Measurements from ENCODE around the gene ADAMTS19.

Gene ADAMTS19

DNA sequence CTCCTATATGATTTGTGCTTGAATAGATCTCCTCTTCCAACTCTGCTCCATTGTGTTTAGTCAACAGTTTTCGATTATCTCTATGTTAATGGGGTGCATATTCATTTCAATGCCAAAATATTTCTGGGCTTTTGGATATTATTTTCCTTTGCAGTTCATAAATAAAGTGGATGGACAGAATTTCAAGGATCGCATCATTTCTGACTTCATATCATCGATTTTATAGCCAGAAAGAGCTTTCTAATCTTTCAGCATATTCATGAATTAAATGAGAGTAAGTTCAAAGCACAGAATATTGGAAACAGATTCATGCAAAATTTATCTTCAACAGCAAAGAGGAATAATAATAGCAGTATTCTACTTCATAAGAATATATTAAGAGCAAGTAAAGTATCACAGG is 227.8 kb downstream of the ADAMTS19 start:
- DNase-seq (ENCODE audit: low read depth), result no peak

DNA sequence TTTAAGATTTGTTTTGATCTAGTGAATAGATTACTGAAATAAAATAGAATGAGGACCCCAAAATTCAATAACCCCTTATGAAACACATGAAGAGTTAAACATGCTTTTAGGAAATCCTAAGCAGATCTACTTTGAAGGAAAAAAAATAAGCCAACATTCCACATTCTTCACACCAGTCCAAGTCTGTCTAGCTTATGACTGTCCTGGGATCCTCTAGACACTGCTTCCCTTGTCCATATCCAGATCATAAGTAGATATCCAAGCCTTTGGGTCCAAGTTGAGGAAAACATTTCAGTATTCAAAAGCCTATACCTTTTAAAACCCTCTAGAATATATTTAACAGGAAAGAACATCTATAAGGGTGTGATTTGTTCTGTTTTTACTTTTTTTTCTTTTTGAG is 228.9 kb downstream of the ADAMTS19 start:
- DNase-seq (ENCODE audit: low read depth), result no peak

GRCh38 chr5:129691220-129691619 is 231.1 kb downstream of the ADAMTS19 start:
- no peak for DNase-seq (ENCODE audit: low read depth)

GRCh38 chr5:129696636-129697035 is 236.5 kb downstream of the ADAMTS19 start:
- DNase-seq (ENCODE audit: low read depth), result no peak

DNA sequence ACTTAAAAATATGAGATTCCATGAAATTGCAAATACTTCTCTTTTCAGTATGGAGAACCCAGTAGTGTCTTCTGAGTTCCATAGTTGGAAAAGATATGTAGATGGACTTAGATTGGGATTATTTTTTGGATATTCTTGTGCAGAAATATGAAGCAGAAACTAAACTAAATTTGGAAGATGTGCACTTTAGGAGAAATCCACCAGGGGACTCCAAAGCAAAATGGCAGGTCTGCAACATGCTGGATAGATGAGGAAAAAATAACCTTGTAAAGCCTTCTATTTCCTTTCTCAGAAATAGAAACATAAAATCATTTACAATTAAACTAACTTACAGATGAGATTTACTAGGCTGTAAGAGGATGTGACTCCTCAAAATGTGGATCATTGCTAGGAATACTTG is 238.6 kb downstream of the ADAMTS19 start:
- DNase-seq (ENCODE audit: low read depth), result no peak

DNA sequence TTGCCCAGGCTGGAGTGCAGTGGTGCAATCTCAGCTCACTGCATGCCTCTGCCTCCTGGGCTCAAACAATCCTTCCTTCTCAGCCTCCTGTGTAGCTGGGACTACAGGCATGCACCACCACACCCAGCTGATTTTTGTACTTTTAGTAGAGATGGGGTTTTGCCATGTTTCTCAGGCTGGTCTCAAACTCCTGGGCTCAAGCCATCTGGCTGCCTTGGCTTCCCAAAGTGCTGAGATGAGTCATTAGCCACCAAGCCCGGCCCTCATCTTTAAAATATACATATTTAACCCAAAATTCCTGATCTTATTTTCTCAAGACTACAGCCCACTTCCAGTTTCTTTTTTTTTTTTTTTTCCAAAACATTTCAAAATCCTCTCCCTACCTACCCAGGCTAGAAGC is 256.1 kb downstream of the ADAMTS19 start:
- no peak for DNase-seq (ENCODE audit: low read depth)

- no peak for DNase-seq (ENCODE audit: low read depth)
These were observed 256.6 kb downstream of the ADAMTS19 start for GRCh38 chr5:129716651-129717050.

GRCh38 chr5:129717751-129718310 is 257.7 kb downstream of the ADAMTS19 start:
- no peak for DNase-seq (ENCODE audit: low read depth)

DNA sequence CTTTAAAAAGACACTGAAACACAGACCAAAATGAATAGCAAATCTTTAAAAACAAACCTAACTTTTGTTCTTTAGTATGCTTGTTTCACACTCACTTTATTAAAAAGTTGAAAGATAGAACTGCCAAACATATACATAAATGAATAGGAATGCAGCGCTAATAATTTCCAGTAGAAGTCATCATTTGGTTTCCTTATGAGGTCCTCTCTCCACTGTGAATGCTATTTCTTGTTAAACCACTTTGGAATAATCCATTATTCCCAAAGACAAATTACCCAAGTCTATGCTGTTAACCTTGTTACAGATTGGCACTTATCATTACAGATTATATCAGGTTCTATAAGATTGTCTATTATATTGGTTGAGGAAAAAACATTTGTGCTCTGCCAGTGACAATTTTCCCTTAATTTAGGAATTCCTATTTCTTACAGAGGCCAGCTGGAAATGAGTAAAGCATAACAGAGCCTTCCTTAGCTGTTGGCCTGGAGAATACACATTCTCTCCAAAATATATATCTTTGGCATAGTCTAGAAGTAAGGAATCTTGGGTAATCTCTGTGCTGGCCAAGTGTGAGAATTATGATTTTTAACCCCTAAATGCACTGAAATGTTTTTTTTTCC is 258.5 kb downstream of the ADAMTS19 start:
- no peak for DNase-seq (ENCODE audit: low read depth)

- DNase-seq (ENCODE audit: low read depth), result no peak
These were observed 264.1 kb downstream of the ADAMTS19 start for GRCh38 chr5:129724222-129724621.

DNA sequence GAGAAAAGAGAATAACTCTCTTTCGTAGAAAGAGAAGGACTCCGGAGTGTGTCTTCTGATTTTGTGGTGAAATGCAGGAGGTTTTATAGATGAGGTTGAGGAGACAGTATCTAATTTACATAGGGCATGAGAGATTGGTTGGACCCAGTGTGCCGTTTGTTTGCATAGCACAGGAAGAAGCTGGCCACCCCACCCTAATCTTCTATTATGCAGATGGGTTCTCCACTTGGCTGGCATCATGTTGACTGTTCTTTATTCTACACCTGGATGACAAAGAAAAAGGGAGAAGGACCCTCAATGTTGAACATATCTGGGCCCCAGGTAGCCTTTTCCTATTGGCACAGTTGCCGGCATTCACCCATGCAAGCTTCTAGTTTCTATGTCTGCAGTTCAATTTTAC is 264.5 kb downstream of the ADAMTS19 start:
- DNase-seq (ENCODE audit: low read depth), result no peak

DNA sequence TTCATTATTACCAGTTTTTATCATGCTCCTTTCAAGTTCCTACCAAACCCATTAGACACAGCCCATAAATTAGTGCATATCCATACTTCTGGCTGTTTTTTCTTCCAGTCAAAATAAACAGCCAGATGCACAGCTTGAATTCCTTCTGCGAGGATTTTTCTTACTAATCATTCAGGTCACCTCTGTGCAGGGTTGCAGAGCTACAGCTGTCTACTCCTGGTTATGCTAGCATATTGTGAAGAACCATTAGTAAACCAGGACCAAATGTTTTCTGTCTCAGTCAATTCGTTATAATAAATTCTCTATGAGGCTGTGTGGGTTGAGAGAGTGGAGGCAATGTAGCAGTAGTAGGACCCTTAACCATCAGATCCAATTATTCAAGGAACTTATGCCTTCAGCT is 279.7 kb downstream of the ADAMTS19 start:
- DNase-seq (ENCODE audit: low read depth), result no peak

GRCh38 chr5:129743541-129744187 is 283.6 kb downstream of the ADAMTS19 start:
- no peak for DNase-seq (ENCODE audit: low read depth)

- no peak for DNase-seq (ENCODE audit: low read depth)
These were observed 285.9 kb downstream of the ADAMTS19 start for GRCh38 chr5:129745997-129746396.

GRCh38 chr5:129746876-129747275 is 286.8 kb downstream of the ADAMTS19 start:
- DNase-seq (ENCODE audit: low read depth), result no peak

GRCh38 chr5:129747572-129748407 is 287.7 kb downstream of the ADAMTS19 start, which contains the start of gene MINAR2:
MINAR2 (plus strand) TSS chr5:129748094; CDS start chr5:129748191, 97 bp downstream.
- no peak for DNase-seq (ENCODE audit: low read depth)

- no peak for DNase-seq (ENCODE audit: low read depth)
These were observed 289.1 kb downstream of the ADAMTS19 start for GRCh38 chr5:129748913-129749880.

- DNase-seq (ENCODE audit: low read depth), result no peak
These were observed 300.7 kb downstream of the ADAMTS19 start for GRCh38 chr5:129760636-129761325.

DNA sequence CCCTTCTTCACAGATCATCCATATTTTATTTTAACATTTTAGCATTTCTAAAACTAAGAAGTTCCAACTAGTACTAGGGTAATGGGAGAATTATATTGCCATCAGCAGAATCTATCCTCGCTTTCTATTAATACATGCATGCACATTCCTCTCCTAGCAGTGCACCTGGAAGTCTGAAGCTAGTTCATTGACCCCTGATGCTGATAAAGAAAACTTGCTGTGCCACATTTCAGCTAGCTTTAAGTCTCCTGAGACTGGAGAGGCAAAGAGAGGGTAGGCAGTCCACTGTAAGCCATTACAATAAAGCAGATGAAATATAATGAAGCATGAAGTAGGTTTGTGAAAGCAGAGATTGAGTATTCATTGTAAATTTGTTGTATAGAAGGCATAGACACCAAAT is 303.6 kb downstream of the ADAMTS19 start:
- DNase-seq (ENCODE audit: low read depth), result no peak

GRCh38 chr5:129766798-129767197 is 306.7 kb downstream of the ADAMTS19 start:
- DNase-seq (ENCODE audit: low read depth), result no peak

DNA sequence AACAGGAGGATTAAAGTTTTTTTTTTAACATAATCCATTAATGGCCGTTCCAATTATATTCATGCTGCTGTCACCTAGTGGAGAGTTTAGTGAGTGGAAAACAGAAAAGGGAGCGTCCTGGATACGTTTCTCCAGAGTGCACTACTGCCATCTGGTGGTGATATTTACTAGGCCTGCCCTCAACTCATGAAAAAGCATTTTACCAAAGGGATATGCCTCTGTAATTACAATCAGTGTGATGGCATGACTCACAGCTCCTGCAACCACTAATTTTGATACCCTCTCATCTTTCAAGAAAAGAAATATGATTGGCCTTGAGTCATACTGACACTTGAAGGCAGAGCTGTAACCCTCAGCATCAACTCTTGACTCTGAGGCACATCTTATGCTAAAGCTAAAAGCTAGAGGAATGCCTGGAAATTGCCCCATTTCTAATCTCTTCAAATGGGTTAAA is 307.9 kb downstream of the ADAMTS19 start:
- DNase-seq (ENCODE audit: low read depth), result peak; percentile 96
